ENCODE data around the gene RAPGEF6. TPM values are rescaled to one million over a fixed set of nuclear protein-coding genes. Genes with fewer than 3 reads are reported as not detected.

Gene RAPGEF6
- polyA plus RNA-seq, 1 donor (not counting 4 experiments of a cell fraction or from before 2014, with no cell fraction given): 8.7 TPM

GRCh38 chr5:131570757-131571156 lies 64.3 kb downstream of the RAPGEF6 start:
- H3K4me3 ChIP-seq (ENCODE audit: control insufficient read depth in 2 of 3, extremely low read depth in 1 of 3, insufficient read depth in 2 of 3, low read depth in 1 of 3, low read length in 3 of 3): no peak overlapping the region
- no peak for TF ChIP-seq CTCF (optimal IDR thresholded peaks at IDR 0.05 in 1 of 3, IDR thresholded peaks at IDR 0.05 in 1 of 3, conservative IDR thresholded peaks at IDR 0.05 in 1 of 3; ENCODE audit: extremely low read depth in 1 of 3, insufficient read depth in 2 of 3, low read length in 3 of 3)
- no peak for TF ChIP-seq EZH2 (IDR thresholded peaks at IDR 0.05; ENCODE audit: low read length)
- no peaks in the 10 kb centered on the region for H3K4me1 ChIP-seq (ENCODE audit: control insufficient read depth, extremely low read depth, insufficient read depth, low read length)
- no peaks in the 10 kb centered on the region for H3K36me3 ChIP-seq (ENCODE audit: control insufficient read depth in 2 of 2, extremely low read depth in 1 of 2, insufficient read depth in 2 of 2, low read length in 2 of 2)
- H3K27ac ChIP-seq (ENCODE audit: control insufficient read depth, insufficient read depth, low read length): no peak overlapping the region
- no peaks in the 10 kb centered on the region for H4K20me1 ChIP-seq (ENCODE audit: control insufficient read depth, extremely low read depth, insufficient read depth, low read length)
- H3K79me2 ChIP-seq (ENCODE audit: control insufficient read depth, insufficient read depth, low read length): peaks cover 15% of the 10 kb centered on the region
- dilution Hi-C loops (cut with MboI; ENCODE audit: extremely low pct_ligation_motif_present, low sequenced_read_pairs): no loop called here
- H3K4me2 ChIP-seq (ENCODE audit: control insufficient read depth, extremely low read depth, insufficient read depth, low read depth, low read length): no peak overlapping the region
- H3K9me1 ChIP-seq (ENCODE audit: control insufficient read depth, extremely low read depth, insufficient read depth, low read length): no peaks in the 10 kb centered on the region
- FAIRE-seq (no peak), DNase-seq (ENCODE audit: low read depth, low spot score) (no peak)
- no peaks in the 10 kb centered on the region for H3K9me3 ChIP-seq (ENCODE audit: control insufficient read depth, low read depth, low read length)
- H3K9ac ChIP-seq (ENCODE audit: control insufficient read depth, extremely low read depth, insufficient read depth, low read length): no peak overlapping the region
- no peak overlapping the region for H2AFZ ChIP-seq (ENCODE audit: control insufficient read depth, low read length)
- H3K27me3 ChIP-seq (ENCODE audit: control insufficient read depth, extremely low read depth, insufficient read depth, low read length): no peaks in the 10 kb centered on the region

GRCh38 chr5:131564229-131564652 lies 70.8 kb downstream of the RAPGEF6 start:
- no peak for TF ChIP-seq CTCF (optimal IDR thresholded peaks at IDR 0.05 in 1 of 3, IDR thresholded peaks at IDR 0.05 in 1 of 3, conservative IDR thresholded peaks at IDR 0.05 in 1 of 3; ENCODE audit: extremely low read depth in 1 of 3, insufficient read depth in 2 of 3, low read length in 3 of 3)
- no peak for TF ChIP-seq EZH2 (IDR thresholded peaks at IDR 0.05; ENCODE audit: low read length)
- no peak overlapping the region for H3K4me3 ChIP-seq (ENCODE audit: control insufficient read depth in 2 of 3, extremely low read depth in 1 of 3, insufficient read depth in 2 of 3, low read depth in 1 of 3, low read length in 3 of 3)
- DNase-seq (ENCODE audit: low read depth, low spot score) (no peak), FAIRE-seq (no peak)
- no peak overlapping the region for H3K27ac ChIP-seq (ENCODE audit: control insufficient read depth, insufficient read depth, low read length)
- no peaks in the 10 kb centered on the region for H3K4me1 ChIP-seq (ENCODE audit: control insufficient read depth, extremely low read depth, insufficient read depth, low read length)
- peaks cover 6% of the 10 kb centered on the region for H3K79me2 ChIP-seq (ENCODE audit: control insufficient read depth, insufficient read depth, low read length)
- peaks cover 2 to 3% of the 10 kb centered on the region in 2 experiments for H3K36me3 ChIP-seq (ENCODE audit: control insufficient read depth in 2 of 2, extremely low read depth in 1 of 2, insufficient read depth in 2 of 2, low read length in 2 of 2)
- no peak overlapping the region for H3K9ac ChIP-seq (ENCODE audit: control insufficient read depth, extremely low read depth, insufficient read depth, low read length)
- no peaks in the 10 kb centered on the region for H4K20me1 ChIP-seq (ENCODE audit: control insufficient read depth, extremely low read depth, insufficient read depth, low read length)
- no peaks in the 10 kb centered on the region for H3K9me1 ChIP-seq (ENCODE audit: control insufficient read depth, extremely low read depth, insufficient read depth, low read length)
- H2AFZ ChIP-seq (ENCODE audit: control insufficient read depth, low read length): no peak overlapping the region
- no peak overlapping the region for H3K4me2 ChIP-seq (ENCODE audit: control insufficient read depth, extremely low read depth, insufficient read depth, low read depth, low read length)
- dilution Hi-C loops (cut with MboI; ENCODE audit: extremely low pct_ligation_motif_present, low sequenced_read_pairs): no loop called here
- H3K9me3 ChIP-seq (ENCODE audit: control insufficient read depth, low read depth, low read length): no peaks in the 10 kb centered on the region
- H3K27me3 ChIP-seq (ENCODE audit: control insufficient read depth, extremely low read depth, insufficient read depth, low read length): no peaks in the 10 kb centered on the region

All from keratinocyte (primary cell).